GM18909 (cell line): Measurements from ENCODE around the gene CLDN15.
"Not testable (repeated sequence)": the region's sequence is repeated elsewhere in the genome, so short reads cannot be mapped to it uniquely, and the experiment has no call there.

Source experiments
- ATAC-seq: cut with Tn5 transposase; IDR thresholded peaks from one replicate; pipeline ENCODE4 v1.9.1; 2021; ENCODE audit warnings: mild to moderate bottlenecking; ENCODE audit not compliant: unreplicated experiment, poor library complexity

CLDN15 gene

DNA sequence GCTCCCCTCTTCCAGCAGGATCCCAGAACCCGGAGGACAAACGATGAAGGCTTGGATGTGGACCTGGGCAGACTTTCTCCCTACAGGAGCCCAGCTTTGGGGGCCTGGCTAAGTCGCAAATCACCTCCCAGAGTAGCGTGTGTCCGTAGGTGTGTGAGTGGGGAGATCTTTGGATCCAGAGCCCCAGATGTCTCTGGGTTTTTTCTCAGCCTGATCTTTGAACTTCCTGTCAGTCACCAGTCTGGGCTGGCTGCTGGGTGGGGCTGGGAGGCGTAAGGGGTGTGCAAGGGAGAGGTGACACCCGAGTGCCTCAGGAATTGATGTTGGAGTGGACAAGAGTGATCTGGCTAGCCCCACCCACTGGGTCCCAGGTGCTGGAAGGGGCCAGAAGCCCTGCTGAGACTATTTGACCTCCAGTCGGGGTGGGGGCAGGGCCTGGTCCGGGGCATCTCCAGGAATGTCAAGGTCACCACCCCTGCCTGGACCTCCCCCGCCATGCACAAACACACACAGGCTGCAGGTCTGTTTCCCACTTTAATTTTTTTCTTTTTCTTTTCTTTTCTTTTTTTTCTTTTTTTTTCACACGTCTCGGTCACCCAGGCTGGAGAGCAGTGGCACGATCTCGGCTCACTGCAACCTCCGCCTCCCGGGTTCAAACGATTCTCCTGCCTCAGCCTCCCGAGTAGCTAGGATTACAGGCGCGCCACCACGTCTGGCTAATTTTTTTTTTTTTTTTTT lies 36.6 kb downstream of the CLDN15 start, which contains the start of gene MOGAT3:
Gene MOGAT3, minus strand, starts transcription at position 175 of the 738 bp plus-strand sequence. CDS start 182 bp downstream, outside the sequence.
- no peak for ATAC-seq

- ATAC-seq = no peak
Observed at GRCh38 chr7:101200504-101200861, 37.1 kb downstream of the CLDN15 start.

- not testable (repeated sequence) for ATAC-seq
Observed at GRCh38 chr7:101199522-101199921, 38.1 kb downstream of the CLDN15 start.

DNA sequence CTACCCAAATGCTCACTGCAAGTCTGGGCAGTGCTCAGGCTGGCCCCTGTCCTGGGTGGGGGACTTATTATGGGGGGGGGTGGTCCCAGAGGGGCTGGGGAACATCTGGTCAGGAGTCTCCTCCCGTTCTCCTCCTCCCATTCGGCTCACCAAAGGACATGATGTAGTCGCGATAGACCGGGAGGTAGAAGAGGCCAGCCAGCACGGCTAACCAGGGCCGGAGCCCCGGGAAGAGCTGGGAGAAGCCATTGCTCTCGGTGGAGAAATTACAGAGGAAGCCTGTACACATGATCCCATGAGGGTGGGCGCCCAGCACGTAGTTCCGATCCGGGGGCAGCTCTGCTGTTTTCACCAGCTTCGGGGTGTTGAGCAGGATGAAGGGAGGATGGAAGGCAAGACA lies 39.1 kb downstream of the CLDN15 start:
- ATAC-seq = no peak

- ATAC-seq = no peak
Observed at GRCh38 chr7:101197991-101198390, 39.6 kb downstream of the CLDN15 start.

GRCh38 chr7:101195884-101196283 lies 41.7 kb downstream of the CLDN15 start:
- no peak for ATAC-seq

DNA sequence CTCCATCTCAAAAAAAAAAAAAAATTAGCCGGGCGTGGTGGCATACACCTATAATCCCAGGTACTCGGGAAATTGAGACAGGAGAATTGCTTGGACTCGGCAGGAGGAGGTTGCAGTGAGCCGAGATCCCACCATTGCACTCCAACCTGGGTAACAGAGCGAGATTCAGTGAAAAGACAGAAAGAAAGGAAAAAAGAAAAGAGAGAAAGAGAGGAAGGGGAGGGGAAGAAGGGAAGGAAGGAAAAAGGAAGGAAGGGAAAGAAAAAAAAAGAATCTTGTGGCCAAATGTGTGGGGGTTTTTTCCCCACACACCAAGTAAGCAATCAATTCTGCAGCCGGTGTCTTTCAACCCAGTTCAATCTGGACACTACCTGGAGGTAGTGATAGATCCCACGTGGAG lies 48.5 kb downstream of the CLDN15 start:
- ATAC-seq = no peak

GRCh38 chr7:101186844-101187428 lies 50.7 kb downstream of the CLDN15 start:
- ATAC-seq = no peak

- ATAC-seq = no peak
Observed at GRCh38 chr7:101186194-101186593, 51.4 kb downstream of the CLDN15 start.

DNA sequence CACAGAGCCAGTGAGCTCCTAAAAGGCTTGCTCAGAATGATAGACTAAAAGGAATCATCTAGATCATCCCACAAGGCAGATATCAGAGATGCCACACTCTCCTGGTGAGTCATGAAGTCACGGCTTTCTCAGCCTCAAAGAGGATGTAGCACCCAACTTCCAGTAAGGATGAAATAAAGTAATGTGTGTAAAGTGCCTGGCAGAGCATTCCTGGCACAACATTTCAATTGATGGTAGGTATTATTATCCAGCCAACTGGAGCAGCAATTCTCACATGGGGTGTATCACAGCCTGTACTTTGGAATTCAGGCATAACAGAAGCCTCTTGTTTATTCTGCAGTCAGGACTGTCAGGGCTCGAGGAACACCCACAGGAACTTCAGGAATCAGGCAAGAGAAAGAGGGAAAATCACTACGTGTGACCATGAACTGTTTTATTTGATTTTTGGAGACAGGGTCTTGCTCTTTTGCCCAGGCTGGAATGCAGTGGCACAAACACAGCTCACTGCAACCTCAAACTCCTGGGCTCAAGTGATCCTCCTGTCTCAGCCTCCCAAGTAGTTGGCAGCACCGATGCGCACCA lies 52.3 kb downstream of the CLDN15 start:
- ATAC-seq = no peak
